ENCODE measurements around the gene CCDC88B.

Gene CCDC88B

DNA sequence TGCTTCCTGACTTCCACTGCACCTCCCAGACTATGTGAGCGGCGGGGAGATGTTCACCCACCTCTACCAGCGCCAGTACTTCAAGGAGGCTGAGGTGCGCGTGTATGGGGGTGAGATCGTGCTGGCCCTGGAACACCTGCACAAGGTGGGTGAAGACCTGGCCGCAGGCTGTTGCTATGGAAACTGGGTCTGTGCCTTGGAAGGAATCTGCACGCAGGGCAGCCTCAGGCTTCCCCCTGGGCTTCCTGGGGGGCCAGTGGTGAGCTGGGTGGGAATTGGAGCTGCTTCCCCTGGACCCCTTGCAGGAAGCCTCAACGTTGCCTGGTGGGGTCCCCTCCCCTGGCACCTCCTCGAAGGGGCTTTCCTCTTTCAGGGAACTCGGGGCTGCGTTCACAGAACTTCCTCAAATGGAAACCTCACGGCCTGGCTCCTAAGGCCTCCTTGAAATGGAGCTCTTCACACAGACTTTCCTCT, 20.5 kb downstream of the CCDC88B start:
- DNase-seq = no peak

- no peak for DNase-seq
Measured at GRCh38 chr11:64361659-64362058, 21.7 kb downstream of the CCDC88B start.

DNA sequence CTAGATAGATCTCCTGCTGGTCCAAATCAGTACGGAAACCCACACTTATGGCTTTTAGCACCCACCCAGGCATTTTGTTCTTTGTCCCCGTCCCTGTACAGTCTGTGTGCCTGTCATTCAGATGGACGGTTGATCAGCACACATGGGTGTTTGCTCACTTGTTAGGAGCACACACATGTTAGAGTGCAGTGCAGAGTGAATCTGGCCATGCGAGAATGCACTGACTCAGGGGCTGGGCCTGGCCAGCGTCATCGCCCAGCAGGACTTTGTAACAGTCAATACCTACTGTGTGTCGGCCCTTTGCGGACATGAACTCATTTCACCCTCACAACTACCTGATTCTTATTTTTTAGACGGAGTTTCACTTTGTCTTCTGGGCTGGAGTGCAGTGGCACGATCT, 22.3 kb downstream of the CCDC88B start:
- no peak for DNase-seq

- DNase-seq = no peak
Measured at GRCh38 chr11:64364435-64364834, 24.4 kb downstream of the CCDC88B start.

DNA sequence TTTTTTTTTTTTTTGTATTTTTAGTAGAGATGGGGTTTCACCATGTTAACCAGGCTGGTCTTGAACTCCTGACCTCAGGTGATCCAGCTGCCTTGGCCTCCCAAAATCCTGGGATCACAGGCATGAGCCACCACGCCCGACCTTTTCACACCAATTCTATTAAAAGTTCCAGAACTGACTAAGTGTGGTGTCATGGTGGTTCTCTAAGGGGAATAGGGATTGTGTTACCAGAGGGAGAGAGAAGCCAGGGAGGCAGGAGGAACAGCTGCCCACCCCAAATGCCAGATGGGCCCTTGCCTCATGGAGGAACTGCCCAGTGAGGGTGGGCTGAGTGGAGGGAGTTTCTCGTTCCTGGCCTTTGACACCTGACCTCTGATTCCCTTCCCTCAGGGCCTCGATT, 24.9 kb downstream of the CCDC88B start:
- no peak for DNase-seq

DNA sequence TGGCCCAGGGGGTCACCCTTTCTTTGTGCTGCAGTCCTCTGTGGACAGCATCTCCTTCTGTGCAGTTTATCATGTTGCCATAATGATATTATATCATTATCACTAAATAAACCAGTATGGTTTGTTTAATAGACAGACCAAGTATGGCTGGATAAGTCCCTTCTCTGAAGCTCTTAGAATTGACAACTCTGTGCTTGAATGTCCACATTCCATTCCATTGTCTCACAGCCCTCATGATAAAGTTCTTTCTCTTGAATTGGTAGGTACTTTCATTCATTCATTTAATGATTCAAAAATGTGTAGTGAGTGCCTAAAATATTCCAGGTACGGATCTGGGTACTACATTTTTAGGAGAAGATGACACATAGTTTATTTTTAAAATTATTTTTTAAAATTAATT, 26.7 kb downstream of the CCDC88B start:
- no peak for DNase-seq

DNA sequence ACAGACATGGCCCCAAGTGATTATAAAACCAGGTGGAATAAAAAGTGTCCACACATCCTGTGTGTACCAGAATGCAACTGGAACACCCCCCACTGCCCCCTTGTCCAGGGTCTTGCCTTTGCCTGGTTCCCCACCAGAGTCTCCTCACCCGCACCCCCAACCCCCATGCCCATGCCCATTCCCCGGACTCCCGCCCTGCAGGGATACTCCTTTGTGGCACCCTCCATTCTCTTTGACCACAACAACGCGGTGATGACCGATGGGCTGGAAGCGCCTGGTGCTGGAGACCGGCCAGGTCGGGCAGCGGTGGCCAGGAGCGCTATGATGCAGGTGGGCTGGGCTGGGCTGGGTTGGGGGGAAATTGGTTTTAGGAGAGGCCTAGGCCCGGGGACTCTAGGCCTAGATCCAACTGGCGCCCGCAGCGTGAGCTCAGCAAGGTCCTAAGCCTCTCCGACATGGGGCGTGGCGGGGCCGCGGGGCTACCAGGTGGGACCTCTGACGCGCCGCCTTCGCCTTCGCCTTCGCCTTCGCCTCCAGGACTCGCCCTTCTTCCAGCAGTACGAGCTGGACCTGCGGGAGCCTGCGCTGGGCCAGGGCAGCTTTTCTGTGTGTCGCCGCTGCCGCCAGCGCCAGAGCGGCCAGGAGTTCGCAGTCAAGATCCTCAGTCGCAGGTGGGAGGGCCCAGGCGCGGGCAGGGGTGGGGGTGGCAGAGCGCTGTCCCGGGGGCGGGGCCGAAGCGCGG, 28.1 kb downstream of the CCDC88B start:
- DNase-seq = no peak

GRCh38 chr11:64368673-64369074, 28.7 kb downstream of the CCDC88B start:
- no peak for DNase-seq

DNA sequence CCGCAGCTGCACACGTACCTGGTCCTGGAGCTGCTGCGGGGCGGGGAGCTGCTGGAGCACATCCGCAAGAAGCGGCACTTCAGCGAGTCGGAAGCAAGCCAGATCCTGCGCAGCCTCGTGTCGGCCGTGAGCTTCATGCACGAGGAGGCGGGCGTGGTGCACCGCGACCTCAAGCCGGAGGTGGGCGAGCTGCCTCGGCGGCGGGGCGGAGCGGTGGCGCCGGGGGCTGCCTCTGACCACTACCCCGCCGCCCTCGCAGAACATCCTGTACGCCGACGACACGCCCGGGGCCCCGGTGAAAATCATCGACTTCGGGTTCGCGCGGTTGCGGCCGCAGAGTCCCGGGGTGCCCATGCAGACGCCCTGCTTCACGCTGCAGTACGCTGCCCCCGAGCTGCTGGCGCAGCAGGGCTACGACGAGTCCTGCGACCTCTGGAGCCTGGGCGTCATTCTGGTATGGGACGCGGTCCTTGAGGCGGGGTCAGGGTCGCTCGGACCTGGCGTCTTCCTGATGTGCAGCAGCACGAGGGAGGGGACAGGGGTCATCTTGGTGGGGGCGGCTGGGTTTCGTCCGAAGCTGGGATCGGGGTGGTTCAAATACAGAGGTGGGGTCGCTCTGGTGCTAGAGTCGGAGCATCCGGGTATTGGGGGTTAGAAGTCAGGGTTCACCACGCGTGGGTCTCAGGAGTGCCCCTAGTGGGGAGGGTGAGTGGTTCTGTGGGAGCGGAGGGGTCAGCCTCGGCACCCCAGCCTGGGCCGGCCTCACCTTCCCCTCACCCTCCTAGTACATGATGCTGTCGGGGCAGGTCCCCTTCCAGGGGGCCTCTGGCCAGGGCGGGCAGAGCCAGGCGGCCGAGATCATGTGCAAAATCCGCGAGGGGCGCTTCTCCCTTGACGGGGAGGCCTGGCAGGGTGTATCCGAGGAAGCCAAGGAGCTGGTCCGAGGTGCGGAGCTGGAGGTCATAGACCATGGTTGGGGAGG, 29.7 kb downstream of the CCDC88B start:
- no peak for DNase-seq

DNA sequence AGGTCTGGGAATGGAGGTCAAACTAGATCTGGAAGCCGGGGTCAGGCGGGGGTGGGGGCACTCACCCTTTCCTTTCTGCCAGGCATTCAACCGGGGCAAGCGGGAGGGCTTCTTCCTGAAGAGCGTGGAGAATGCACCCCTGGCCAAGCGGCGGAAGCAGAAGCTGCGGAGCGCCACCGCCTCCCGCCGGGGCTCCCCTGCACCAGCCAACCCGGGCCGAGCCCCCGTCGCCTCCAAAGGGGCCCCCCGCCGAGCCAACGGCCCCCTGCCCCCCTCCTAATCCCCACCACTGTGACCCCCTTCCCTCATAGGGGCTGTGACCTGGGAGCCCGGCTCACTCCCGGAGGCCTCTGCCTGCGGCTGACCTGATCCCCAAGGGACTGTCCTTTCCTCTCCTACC, 31.2 kb downstream of the CCDC88B start:
- no peak for DNase-seq

GRCh38 chr11:64372021-64372420, 32.0 kb downstream of the CCDC88B start:
- no peak for DNase-seq

DNA sequence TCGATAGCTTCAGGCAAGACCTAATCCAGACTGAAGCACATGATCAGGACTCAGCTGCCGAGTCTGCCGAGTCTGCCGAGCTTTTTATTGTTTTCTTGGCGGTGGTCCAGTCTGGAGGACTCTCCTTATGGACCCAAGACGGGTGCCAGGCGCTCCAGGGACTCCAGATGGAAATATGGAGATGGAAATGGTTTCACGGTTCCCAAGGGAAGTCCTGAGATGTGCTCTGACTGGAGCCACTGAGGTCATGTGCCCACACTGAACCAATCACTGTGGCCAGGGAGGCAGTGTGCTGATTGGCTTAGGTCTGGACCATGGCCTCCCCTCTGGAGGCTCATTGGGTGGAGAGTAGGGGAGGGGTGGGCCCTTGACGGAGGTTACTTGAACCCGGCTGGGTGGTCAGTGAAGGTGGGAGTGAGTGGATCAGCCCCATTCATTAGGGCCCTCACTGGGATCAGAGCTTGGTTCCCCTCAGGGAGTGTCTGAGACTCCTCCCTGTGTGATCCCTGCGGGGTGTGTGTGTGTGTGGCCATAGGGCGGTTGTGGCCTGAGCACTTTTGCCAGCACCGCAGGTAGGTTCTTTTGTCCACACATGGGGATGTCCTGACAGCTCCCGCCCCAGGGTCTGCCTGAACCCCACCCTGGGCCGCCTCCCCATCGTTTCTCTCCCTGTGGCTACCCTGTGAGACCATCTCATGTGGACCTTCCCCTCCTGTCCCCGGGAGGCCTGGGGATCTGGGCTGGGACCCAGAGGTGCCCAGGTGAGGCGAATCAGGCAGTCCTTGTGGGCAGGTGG, 33.0 kb downstream of the CCDC88B start:
- no peak for DNase-seq

- no peak for DNase-seq
Measured at GRCh38 chr11:64373598-64373974, 33.6 kb downstream of the CCDC88B start.

- no peak for DNase-seq
Measured at GRCh38 chr11:64376071-64376470, 36.1 kb downstream of the CCDC88B start.

DNA sequence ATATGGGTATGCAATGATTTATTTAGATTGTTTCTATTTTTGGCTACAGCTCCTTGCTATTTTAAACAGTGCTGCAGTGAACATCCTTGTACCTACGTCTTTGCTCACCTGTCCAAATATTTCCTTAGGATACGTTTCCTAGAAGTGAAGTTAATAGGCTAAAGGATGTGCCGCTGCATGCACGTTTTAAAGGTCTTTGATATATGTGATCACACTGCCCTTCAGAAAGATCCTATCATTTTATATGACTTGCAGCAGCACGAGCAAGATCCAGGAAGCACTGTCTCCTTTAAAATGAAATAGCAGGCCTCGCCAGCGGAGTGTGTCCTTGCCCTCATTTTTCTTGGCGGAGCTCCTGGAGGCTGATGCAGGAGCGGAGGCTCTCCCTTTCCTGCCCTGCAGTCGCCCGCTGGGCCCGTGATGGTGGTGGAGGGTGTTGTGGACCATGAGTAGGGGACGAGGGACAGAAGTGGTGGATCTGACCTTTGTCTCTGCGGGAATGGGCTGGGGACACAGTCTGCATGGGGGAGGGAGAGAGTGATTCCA, 38.4 kb downstream of the CCDC88B start:
- no peak for DNase-seq

- no peak for DNase-seq
Measured at GRCh38 chr11:64379160-64379559, 39.2 kb downstream of the CCDC88B start.

DNA sequence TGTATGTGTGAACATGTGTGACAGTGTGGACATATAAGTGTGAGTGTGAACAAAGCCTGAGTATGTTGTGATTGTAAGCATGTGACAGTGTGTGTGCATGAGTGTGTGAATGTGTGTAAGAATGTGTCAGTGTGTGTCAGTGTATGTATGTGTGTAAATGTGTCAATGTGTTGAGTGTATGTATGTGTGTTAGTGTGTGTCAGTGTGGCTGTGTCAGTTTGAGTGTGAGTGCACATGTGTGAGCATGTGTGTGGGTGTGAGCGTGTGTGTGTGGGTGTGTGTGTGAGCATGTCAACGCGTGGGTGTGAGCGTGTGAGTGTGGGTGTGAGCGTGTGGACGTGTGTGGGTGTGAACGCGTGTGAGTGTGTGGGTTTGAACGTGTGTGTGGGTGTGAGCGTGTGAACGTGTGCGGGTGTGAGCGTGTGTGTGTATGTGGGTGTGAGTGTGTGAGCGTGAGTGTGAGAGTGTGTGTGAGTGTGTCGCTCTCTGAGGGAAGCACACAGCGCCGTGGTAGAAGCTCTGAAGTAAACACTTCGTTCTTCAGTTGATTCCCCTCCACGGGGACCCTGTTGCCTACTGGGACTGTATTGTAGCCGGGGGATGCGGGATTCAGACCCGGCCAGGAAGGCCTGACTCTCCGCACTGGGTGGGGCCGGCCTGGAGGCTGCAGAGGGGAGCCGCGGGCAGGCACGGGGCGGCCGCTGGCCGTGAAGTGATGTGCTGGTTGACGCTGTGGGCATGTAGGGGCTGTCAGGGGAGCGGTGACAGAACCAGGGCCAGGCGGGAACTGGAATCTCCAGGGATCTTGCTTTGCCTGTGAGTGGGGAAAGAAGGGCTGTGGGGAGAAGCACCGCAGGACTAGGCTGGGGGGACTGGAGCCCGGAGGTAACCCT, 40.1 kb downstream of the CCDC88B start:
- DNase-seq = no peak

DNA sequence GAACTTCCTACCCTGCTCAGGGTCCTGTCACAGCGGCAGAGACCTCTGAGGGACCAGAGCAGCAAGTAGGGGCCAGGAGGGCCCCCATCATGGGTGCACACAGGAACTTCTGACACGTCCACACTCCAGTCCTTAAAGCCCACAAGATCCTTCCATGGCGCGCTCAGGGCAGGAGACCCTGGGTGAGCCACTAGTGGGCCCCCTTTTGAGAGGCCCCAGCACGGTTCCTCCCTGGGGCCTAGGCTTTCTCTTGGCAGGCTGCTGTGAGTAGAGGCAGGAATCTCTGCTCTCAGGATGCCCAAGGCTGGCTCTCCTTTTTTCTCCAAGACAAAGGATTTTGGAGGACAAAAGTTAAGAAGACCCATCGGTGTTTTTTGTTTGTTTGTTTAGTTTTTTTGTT, 41.3 kb downstream of the CCDC88B start:
- no peak for DNase-seq

DNA sequence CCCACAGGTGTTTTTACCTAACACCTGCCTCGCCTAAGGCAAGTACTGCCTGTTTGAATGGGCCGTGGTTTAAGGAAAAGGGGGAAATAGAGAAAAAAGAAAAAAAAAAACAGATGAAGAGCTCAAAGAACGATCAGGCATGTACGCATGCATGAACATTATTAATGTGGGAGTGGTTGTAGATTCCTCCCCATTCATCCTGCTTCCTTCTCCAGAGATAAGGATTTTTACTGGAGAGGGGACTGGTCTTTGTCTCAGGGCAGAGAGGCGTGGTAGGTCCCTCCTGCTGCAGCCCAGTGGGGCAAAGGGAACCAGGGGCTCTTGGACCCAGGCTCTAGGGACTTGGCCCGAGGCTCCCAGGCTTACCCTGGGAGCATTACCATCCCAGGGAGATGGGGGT, 42.0 kb downstream of the CCDC88B start:
- no peak for DNase-seq

GRCh38 chr11:64382586-64382985, 42.6 kb downstream of the CCDC88B start:
- no peak for DNase-seq

- DNase-seq = no peak
Measured at GRCh38 chr11:64383580-64383979, 43.6 kb downstream of the CCDC88B start.
